ENCODE data around the gene RTP3.
"Not testable (repeated sequence)": the region's sequence is repeated elsewhere in the genome, so short reads cannot be mapped to it uniquely, and the experiment has no call there.

RTP3 gene

DNA sequence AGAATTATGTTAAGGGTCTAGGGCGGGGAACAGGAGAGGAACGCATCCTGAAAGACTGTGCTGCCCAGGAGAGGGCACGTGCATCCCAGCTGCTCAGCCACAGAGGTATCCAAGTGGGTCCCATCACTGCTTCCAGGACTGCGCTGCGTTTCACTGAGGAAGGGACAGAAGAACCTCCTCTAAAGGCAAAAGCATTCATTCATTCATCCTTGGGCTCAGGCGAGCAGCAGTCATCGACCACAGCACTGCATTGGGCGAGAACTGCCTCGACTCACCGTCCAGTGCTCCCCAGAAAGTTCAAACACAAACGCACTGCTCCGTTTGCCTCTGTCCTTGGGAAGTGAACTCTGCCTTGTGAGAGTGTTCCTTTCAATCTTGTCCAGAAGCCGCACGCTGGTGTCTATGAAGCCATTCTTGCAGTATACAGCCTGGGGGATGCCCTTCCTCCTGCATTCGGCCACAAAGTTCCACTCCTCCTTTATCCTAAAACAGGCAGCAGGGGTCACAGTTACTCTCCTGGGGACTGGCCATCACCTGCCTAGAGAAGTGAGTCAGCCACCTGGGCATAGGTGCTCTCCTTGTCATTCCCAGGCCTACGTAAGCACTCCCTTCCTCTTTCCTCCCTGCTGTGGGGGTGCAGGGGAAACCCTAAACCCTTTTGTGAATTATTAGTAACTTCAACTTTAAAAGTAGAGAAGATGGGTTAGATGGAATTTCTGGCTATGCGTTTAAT is 47.2 kb downstream of the RTP3 start:
- no peak for DNase-seq (ENCODE audit: low read depth in 1 of 2, low spot score in 1 of 2)

DNA sequence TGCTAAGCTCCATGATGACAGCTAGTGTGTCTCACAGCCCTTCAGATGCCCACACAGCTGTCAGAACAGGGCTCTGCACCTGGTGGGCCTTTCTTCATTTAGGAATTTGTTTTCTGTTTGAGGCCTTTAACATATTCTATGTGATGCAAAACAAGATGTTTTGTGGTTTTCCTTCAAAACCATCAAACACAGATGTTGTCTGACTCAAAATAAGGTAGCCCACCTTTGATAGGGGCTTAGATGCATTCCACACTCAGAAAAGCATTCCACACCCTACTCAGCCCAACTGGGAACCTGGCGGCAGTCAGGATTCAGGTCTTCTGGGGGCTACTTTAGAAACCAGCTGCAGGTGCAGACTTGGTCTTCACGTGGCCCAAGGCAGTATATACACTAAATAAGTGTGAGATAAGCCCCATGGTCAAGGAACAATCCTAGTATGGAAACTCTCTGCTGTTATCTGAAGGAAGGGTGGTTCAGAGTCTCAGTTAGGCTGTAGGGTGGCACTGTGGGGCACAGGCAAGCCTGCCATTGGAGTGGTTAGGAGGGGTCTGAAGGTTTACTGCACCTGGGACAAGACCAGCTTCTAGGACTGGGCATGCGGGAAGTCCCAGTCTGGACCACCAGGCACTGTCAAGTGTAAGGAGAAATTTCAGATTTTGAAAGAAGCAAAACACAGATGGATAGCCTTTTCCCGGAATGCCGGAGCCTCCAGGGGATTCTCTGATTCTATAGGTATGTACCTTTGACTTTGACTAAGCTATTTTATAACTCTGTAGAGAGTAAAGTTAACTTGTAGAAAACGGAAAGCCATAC is 48.2 kb downstream of the RTP3 start:
- DNase-seq (ENCODE audit: low read depth in 1 of 2, low spot score in 1 of 2) = no peak

DNA sequence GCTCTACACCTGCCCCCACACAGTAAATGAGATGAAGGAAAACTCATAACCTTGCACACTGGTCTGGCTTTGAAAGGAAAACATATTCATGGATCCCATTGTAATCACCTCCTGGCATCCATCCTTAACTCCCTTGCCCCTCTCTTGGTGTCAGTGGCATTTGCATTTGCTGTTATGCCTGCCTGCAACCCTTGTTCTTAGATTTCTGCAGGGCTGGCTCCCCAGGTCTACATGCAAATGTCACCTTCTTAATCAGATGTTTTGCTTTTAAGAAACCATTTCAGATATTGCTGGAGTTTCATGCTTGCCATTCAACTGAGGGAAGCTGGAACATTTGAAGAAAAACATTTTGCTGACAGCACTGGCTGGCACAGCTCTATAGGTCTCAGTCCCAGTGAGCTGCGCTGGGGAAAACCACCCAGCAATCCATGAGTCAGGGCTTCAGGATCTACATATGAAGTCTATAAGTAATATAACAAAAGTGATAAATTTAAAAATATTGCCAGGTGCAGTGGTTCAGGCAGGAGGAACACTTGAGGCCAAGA is 49.2 kb downstream of the RTP3 start:
- no peak for DNase-seq (ENCODE audit: low read depth in 1 of 2, low spot score in 1 of 2)

DNA sequence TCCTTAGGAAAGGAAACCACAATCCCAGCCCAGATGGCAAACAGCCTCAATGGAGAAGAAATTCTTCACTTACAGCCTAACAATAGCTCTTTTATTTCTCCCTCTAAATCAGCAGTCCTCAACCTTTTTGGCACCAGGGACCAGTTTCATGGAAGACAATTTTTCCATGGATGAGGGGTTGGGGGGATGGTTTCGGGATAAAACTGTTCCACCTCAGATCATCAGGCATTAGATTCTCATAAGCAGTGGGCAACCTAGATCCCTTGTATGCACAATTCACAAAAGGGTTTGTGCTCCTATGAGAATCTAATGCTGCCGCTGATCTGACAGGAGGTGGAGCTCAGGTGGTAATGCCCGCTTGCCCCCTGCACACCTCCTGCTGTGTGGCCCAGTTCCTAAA is 50.8 kb downstream of the RTP3 start:
- not testable (repeated sequence) for DNase-seq (ENCODE audit: low read depth in 1 of 2, low spot score in 1 of 2)

DNA sequence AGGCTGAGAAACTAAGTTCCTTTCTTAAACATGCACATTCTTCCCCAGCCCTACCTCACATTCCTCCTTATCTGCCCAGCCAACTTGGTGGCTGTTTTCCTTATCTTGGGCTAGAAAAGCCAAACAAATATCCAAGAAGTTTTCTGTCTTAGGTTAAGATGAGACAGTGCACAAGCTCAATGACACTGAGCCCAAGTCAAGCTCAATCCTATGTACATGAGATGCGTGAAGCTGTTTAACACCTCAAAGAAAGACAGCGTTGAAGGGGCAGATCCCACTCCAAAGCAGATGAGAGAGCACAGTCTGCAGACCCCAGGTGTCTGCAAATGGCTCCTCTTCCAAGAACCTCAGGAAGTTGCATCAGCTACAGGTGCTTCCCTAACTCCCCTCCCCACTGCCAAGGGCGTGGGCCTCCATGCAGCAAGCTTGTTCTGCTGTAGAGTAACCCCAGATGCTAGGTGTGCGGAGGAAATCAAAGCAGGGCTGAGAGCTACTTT is 51.7 kb downstream of the RTP3 start:
- DNase-seq (ENCODE audit: low read depth in 1 of 2, low spot score in 1 of 2) = no peak

DNA sequence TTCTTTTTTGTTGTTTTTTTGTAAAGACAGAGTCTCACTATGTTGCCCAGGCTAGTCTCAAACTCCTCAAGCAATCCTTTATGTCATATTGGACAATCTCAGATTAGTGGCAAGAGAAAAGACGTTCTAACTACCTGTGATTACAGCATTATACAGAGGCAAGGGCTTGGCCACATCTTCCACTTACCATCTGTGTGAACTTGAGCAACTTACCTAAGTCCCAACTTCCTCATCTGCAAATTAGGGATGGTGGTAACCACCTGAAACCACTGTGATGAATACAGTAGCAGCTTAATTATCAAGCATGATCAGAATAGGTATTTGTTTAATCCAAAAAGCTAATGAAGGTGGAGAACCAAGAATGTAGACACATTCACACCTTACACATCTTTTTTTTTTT is 52.2 kb downstream of the RTP3 start:
- no peak for DNase-seq (ENCODE audit: low read depth in 1 of 2, low spot score in 1 of 2)

Measured in stimulated activated CD4-positive, alpha-beta T cell treated with anti-CD3 and anti-CD28 coated beads, Interleukin-15, amount 100 ng/mL, for 1 hour (primary cell).